Panc1 (cell line): ENCODE data around the gene ERGIC1.

Experiments
- SIN3A ChIP-seq: IDR thresholded peaks from 2 replicates; pipeline ENCODE4 v1.6.1; 2012; ENCODE audit warnings: low read depth, mild to moderate bottlenecking, low read length, moderate library complexity, borderline replicate concordance; ENCODE audit not compliant: insufficient read depth
- TCF7L2 ChIP-seq: IDR thresholded peaks from 2 replicates; pipeline ENCODE4 v1.6.1; 2011; ENCODE audit warnings: mild to moderate bottlenecking, low read depth, low read length, inconsistent platforms
- TF ChIP-seq, protein P1 (sequence below): fragments of 450-650 bp; IDR thresholded peaks from 2 replicates; pipeline ENCODE4 v1.5.1; 2017; ENCODE audit warnings: mild to moderate bottlenecking

DNA sequence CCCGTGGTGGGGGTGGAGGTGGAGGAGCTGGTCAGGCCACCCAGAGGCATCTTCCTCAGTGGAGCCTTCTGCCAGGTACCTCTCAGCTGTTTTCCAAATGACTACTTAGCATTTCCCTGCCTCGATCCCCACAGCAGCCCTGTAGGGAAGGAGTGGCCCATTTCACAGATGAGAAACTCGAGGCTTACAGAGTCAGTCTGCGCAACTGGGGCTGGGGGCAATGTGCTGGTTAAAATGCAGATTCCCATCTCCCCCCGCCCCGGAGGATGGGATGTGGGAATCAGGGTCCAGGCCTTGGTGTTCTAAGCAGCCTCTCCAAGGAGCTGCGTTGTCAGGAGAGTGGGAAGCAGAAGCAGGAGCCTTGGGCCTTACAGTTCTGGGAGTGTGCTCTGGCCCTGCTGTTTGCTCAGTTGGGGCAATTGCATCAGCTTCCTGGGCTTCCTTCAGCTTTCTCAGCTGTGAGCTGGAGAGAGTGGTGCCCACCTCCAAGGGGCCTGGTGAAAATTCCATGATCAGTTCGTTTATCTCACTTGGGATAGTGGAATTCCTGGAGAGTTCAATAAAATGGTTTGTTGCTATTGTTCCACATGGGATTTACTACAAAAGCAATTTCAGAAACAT lies 19.4 kb downstream of the ERGIC1 start:
- TF ChIP-seq, protein P1, sequence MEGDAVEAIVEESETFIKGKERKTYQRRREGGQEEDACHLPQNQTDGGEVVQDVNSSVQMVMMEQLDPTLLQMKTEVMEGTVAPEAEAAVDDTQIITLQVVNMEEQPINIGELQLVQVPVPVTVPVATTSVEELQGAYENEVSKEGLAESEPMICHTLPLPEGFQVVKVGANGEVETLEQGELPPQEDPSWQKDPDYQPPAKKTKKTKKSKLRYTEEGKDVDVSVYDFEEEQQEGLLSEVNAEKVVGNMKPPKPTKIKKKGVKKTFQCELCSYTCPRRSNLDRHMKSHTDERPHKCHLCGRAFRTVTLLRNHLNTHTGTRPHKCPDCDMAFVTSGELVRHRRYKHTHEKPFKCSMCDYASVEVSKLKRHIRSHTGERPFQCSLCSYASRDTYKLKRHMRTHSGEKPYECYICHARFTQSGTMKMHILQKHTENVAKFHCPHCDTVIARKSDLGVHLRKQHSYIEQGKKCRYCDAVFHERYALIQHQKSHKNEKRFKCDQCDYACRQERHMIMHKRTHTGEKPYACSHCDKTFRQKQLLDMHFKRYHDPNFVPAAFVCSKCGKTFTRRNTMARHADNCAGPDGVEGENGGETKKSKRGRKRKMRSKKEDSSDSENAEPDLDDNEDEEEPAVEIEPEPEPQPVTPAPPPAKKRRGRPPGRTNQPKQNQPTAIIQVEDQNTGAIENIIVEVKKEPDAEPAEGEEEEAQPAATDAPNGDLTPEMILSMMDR: no peak
- TF ChIP-seq SIN3A: no peak
- TF ChIP-seq TCF7L2: no peak
